HL-60 (cell line): ENCODE data around the gene KSR1.

Source experiments
- DNase-seq, 2 experiments: peaks; one replicate each; pipeline ENCODE4 v3.0.0-alpha.2; 2010 to 2020; ENCODE audit warnings: low read depth in 1 of 2, low spot score in 1 of 2
- H3K27ac ChIP-seq: fragments of 250-450 bp; sonication (Bioruptor Pico); replicated peaks from 2 replicates; pipeline ENCODE4 v1.5.1; 2020; ENCODE audit warnings: mild to moderate bottlenecking, moderate library complexity
- H3K27me3 ChIP-seq: fragments of 250-450 bp; sonication (Bioruptor Pico); 2 replicates; pipeline ENCODE4 v1.5.1; 2021; ENCODE audit warnings: mild to moderate bottlenecking, moderate library complexity; ENCODE audit not compliant: insufficient read depth, poor library complexity, severe bottlenecking
- H3K4me3 ChIP-seq: replicated peaks from 2 replicates; pipeline ENCODE4 v1.5.1; 2011; ENCODE audit warnings: mild to moderate bottlenecking, control low read depth, low read length; ENCODE audit not compliant: insufficient read depth
- GABPA ChIP-seq: IDR thresholded peaks from 2 replicates; pipeline ENCODE4 v1.6.1; 2012; ENCODE audit warnings: low read depth
- POLR2AphosphoS5 ChIP-seq: IDR thresholded peaks from 2 replicates; pipeline ENCODE4 v1.6.1; 2012; ENCODE audit warnings: low read depth
- SPI1 ChIP-seq: IDR thresholded peaks from 2 replicates; pipeline ENCODE4 v1.6.1; 2012; ENCODE audit warnings: low read depth, mild to moderate bottlenecking, borderline replicate concordance
- TF ChIP-seq, protein P1 (sequence below): IDR thresholded peaks from one replicate; pipeline ENCODE4 v1.5.1; 2011; ENCODE audit warnings: low read length, control low read depth, inconsistent platforms; ENCODE audit not compliant: insufficient read depth
- TF ChIP-seq, protein P2 (sequence below): IDR thresholded peaks from 2 replicates; pipeline ENCODE4 v1.6.1; 2012; ENCODE audit warnings: low read depth; ENCODE audit not compliant: insufficient replicate concordance

The KSR1 gene

DNA sequence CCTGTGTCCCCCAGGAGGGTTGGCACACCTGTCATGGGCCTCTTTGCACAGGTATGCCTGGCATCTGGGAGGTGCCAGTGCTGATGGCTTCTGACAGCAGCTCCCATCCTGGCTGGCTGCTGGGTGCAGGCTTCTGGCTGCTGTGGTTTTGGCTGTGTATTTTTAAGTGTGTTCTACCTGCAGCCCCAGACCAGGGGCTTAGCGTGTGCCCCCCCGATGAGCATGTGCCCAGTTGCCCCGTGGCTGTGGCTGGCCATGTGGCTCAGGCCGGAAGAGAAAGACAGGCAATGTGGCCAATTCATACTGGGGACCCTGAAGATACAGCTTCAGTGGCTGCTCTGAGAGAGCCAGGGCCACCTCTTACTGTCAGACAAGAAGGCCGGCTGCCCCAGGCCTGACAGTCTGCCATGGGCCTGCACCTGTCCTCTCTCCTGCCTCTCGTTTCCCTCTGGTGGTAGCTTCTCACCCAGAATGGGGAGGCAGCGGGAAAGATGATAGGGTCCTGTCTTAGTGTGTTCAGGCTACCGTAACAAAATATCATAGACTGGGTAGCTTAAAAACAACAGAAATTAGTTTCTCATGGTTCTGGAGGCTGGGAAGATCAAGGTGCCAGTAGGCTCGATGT, 137.1 kb downstream of the KSR1 start:
- TF ChIP-seq, protein P1, sequence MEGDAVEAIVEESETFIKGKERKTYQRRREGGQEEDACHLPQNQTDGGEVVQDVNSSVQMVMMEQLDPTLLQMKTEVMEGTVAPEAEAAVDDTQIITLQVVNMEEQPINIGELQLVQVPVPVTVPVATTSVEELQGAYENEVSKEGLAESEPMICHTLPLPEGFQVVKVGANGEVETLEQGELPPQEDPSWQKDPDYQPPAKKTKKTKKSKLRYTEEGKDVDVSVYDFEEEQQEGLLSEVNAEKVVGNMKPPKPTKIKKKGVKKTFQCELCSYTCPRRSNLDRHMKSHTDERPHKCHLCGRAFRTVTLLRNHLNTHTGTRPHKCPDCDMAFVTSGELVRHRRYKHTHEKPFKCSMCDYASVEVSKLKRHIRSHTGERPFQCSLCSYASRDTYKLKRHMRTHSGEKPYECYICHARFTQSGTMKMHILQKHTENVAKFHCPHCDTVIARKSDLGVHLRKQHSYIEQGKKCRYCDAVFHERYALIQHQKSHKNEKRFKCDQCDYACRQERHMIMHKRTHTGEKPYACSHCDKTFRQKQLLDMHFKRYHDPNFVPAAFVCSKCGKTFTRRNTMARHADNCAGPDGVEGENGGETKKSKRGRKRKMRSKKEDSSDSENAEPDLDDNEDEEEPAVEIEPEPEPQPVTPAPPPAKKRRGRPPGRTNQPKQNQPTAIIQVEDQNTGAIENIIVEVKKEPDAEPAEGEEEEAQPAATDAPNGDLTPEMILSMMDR, result no peak
- no peak for TF ChIP-seq SPI1
- TF ChIP-seq GABPA, result no peak
- TF ChIP-seq POLR2AphosphoS5, result no peak
- TF ChIP-seq, protein P2, sequence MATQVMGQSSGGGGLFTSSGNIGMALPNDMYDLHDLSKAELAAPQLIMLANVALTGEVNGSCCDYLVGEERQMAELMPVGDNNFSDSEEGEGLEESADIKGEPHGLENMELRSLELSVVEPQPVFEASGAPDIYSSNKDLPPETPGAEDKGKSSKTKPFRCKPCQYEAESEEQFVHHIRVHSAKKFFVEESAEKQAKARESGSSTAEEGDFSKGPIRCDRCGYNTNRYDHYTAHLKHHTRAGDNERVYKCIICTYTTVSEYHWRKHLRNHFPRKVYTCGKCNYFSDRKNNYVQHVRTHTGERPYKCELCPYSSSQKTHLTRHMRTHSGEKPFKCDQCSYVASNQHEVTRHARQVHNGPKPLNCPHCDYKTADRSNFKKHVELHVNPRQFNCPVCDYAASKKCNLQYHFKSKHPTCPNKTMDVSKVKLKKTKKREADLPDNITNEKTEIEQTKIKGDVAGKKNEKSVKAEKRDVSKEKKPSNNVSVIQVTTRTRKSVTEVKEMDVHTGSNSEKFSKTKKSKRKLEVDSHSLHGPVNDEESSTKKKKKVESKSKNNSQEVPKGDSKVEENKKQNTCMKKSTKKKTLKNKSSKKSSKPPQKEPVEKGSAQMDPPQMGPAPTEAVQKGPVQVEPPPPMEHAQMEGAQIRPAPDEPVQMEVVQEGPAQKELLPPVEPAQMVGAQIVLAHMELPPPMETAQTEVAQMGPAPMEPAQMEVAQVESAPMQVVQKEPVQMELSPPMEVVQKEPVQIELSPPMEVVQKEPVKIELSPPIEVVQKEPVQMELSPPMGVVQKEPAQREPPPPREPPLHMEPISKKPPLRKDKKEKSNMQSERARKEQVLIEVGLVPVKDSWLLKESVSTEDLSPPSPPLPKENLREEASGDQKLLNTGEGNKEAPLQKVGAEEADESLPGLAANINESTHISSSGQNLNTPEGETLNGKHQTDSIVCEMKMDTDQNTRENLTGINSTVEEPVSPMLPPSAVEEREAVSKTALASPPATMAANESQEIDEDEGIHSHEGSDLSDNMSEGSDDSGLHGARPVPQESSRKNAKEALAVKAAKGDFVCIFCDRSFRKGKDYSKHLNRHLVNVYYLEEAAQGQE, result no peak
- Histone ChIP-seq H3K4me3 (no peak overlapping the region), H3K27me3 (no peaks in the 10 kb centered on the region), H3K27ac (no peak overlapping the region)
- DNase-seq, result no peak

DNA sequence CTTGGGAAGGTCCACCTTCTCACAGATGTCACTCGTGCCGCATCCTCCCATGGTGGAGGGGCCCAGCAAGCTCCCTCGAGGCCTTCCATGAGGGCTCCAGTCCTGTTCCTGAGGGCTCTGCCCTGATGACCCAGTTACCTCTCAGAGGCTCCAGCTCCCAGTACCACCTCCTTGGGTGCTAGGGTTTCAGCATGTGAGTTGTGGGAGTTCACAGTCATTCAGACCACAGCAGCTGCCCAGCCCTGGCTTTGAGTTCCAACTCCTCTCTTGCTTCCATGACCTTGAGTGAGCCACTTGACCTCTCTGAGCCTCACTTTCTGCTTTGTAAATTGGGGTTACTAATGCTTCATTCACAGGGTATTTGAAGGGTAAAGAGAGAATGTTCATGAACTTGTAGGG, 137.6 kb downstream of the KSR1 start:
- TF ChIP-seq POLR2AphosphoS5 (no peak), GABPA (no peak), SPI1 (no peak)
- TF ChIP-seq, protein P1, result no peak
- TF ChIP-seq, protein P2, result no peak
- DNase-seq, result no peak
- H3K4me3 ChIP-seq, result no peak overlapping the region
- H3K27ac ChIP-seq, result no peak overlapping the region
- H3K27me3 ChIP-seq, result no peaks in the 10 kb centered on the region

DNA sequence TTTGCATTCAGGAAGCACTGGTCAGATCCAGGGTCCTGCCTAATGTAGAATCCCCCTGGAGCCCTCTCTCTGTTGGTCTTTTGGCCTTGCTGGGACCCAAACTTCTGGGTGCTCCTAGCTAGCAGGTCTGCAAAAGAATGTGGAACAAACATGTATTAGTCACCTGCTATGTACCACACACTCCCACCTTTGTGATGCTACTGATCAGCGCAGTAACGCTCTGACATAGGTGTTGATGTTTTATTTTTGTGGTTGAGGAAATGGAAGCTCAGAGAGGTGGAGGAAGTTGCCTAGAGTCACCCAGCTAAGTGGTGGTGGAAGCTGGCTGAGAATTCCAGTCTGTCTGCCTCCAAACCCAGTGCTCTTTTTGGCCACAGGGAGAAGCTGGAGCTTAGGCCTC, 139.0 kb downstream of the KSR1 start:
- Histone ChIP-seq H3K27me3 (no peaks in the 10 kb centered on the region), H3K27ac (no peak overlapping the region), H3K4me3 (no peak overlapping the region)
- TF ChIP-seq GABPA (no peak), SPI1 (no peak), POLR2AphosphoS5 (no peak)
- TF ChIP-seq, protein P2, result no peak
- TF ChIP-seq, protein P1, result no peak
- no peak for DNase-seq
